BE2C (cell line): ENCODE data around the gene DNMT1.
"Not testable (repeated sequence)": the region's sequence is repeated elsewhere in the genome, so short reads cannot be mapped to it uniquely, and the experiment has no call there.

ENCODE experiments used
- DNase-seq: peaks from one replicate; pipeline ENCODE4 v3.0.0-alpha.2; 2020
- H3K27me3 ChIP-seq: fragments of 250-450 bp; sonication (Bioruptor Pico); 2 replicates; pipeline ENCODE4 v1.5.1; 2020; ENCODE audit warnings: mild to moderate bottlenecking
- H3K36me3 ChIP-seq: fragments of 250-450 bp; sonication (Bioruptor Pico); 2 replicates; pipeline ENCODE4 v1.5.1; 2020; ENCODE audit warnings: mild to moderate bottlenecking
- H3K4me1 ChIP-seq: fragments of 250-450 bp; sonication (Bioruptor Pico); 2 replicates; pipeline ENCODE4 v1.5.1; 2020
- H3K4me3 ChIP-seq: 2 replicates; pipeline ENCODE4 v1.5.1; 2011; ENCODE audit warnings: low read depth, low read length
- H3K9me3 ChIP-seq: fragments of 250-450 bp; sonication (Bioruptor Pico); 2 replicates; pipeline ENCODE4 v1.5.1; 2020
- TF ChIP-seq, protein P1 (sequence below): IDR thresholded peaks from 2 replicates; pipeline ENCODE4 v1.5.1; 2012; ENCODE audit warnings: mild to moderate bottlenecking, low read depth, low read length

Gene DNMT1

GRCh38 chr19:10201176-10201575 is 6.4 kb upstream of the DNMT1 start:
- DNase-seq, result no peak
- Histone ChIP-seq H3K4me1 (no peaks in the 10 kb centered on the region), H3K36me3 (no peaks in the 10 kb centered on the region), H3K27me3 (no peaks in the 10 kb centered on the region), H3K4me3 (no peak overlapping the region), H3K9me3 (no peaks in the 10 kb centered on the region)
- TF ChIP-seq, protein P1, sequence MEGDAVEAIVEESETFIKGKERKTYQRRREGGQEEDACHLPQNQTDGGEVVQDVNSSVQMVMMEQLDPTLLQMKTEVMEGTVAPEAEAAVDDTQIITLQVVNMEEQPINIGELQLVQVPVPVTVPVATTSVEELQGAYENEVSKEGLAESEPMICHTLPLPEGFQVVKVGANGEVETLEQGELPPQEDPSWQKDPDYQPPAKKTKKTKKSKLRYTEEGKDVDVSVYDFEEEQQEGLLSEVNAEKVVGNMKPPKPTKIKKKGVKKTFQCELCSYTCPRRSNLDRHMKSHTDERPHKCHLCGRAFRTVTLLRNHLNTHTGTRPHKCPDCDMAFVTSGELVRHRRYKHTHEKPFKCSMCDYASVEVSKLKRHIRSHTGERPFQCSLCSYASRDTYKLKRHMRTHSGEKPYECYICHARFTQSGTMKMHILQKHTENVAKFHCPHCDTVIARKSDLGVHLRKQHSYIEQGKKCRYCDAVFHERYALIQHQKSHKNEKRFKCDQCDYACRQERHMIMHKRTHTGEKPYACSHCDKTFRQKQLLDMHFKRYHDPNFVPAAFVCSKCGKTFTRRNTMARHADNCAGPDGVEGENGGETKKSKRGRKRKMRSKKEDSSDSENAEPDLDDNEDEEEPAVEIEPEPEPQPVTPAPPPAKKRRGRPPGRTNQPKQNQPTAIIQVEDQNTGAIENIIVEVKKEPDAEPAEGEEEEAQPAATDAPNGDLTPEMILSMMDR, result no peak

GRCh38 chr19:10200101-10200500 is 5.3 kb upstream of the DNMT1 start:
- not testable (repeated sequence) for H3K27me3 ChIP-seq, H3K9me3 ChIP-seq, H3K4me1 ChIP-seq, DNase-seq, H3K36me3 ChIP-seq, H3K4me3 ChIP-seq

DNA sequence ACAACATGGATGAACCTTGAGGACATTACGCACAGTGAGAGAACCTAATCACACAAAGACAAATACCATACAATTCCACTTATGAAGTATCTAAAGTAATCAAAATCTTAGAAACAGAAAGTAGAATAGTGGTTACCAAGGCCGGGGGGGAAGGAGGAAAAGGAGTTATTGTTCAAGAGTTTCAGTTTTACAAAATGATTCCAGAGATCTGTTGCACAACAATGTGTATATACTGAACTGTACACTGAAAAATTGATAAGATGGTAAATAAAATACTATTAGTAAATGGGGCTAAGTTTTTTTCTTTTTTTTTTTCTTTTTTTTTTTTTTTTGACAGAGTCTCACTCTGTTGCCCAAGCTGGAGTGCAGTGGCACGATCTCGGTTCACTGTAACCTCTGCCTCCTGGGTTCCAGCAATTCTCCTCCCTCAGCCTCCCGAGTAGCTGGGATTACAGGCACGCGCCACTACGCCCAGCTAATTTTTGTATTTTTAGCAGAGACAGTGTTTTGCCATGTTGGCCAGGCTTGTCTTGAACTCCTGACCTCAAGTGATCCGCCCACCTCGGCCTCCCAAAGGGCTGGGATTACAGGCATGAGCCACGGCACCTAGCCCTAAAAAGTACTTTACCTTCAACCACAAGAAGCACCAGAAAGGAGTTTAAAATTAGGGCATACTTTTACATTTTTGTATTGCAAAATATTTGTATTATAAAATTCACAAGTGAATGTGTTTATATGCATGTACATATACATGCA is 4.3 kb upstream of the DNMT1 start:
- DNase-seq, H3K27me3 ChIP-seq, H3K36me3 ChIP-seq, H3K4me1 ChIP-seq, H3K9me3 ChIP-seq, H3K4me3 ChIP-seq: not testable (repeated sequence)

DNA sequence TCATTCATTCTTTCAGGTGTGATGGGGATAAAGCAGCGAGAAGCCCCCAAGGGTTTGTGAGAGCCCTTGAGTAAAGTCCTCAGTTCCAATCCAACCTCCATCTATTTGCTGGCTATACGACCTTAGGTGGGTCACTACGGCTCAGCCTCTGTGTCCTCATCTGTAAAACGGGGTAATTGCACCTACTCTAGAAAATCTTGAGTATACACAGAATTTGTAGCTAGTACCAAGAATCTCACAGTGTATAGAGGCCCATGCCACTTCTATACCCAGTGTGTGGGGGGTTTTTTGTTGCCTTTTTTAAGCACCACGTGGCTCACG is 406 bp upstream of the DNMT1 start:
- Histone ChIP-seq H3K4me3 (peak overlapping the region; percentile 95), H3K4me1 (no peaks in the 10 kb centered on the region), H3K9me3 (no peaks in the 10 kb centered on the region), H3K36me3 (peaks cover 24% of the 10 kb centered on the region), H3K27me3 (no peaks in the 10 kb centered on the region)
- no peak for DNase-seq
- TF ChIP-seq, protein P1, result no peak

DNA sequence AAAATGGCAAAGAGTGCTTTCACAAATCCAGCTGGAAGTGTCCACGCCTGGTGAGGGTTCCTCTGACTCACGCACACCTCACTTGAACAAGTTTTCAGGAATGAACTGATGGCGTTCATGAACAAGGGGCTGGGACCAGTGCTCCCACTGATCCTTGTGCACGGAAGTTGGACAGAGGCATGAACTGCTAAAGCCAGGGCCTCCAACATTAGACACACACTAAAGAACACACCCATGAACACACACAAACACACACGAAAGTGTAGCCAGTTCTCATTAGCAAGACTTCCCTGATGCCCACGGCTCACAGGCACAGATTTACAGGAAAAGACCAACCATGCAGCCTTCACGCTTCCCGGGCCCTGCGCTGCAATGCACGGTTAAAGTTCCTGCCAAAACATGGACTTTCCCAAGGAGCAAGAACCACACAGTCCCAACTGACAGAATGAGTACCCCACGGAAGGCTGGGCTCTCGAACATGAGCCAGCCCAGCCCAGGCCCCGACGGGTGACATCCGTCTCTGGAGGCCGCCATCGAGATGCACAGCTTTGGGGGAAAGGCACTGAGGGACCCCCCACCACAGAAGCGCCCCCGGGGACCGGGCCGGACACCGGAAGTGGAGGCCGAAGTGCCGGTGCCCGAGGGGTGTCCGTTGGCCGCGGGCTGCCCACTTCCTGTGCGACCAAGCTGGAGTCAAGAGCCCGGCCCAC is 808 bp downstream of the DNMT1 start:
- TF ChIP-seq, protein P1, result no peak
- peak; percentile 39 for DNase-seq
- no peaks in the 10 kb centered on the region for H3K4me1 ChIP-seq
- H3K27me3 ChIP-seq, result no peaks in the 10 kb centered on the region
- peak overlapping the region; percentile 95 for H3K4me3 ChIP-seq
- peaks cover 31% of the 10 kb centered on the region for H3K36me3 ChIP-seq
- H3K9me3 ChIP-seq, result no peaks in the 10 kb centered on the region

- peak overlapping the region; percentile 95 for H3K4me3 ChIP-seq
- no peak for DNase-seq
- no peaks in the 10 kb centered on the region for H3K9me3 ChIP-seq
- no peaks in the 10 kb centered on the region for H3K27me3 ChIP-seq
- H3K36me3 ChIP-seq, result peaks cover 36% of the 10 kb centered on the region
- TF ChIP-seq, protein P1, result no peak
- no peaks in the 10 kb centered on the region for H3K4me1 ChIP-seq
Observed at GRCh38 chr19:10192922-10193321, 1.8 kb downstream of the DNMT1 start.

GRCh38 chr19:10191347-10191746 is 3.4 kb downstream of the DNMT1 start:
- DNase-seq, result no peak
- Histone ChIP-seq H3K36me3 (peaks cover 46% of the 10 kb centered on the region), H3K4me1 (no peaks in the 10 kb centered on the region), H3K4me3 (no peak overlapping the region), H3K27me3 (no peaks in the 10 kb centered on the region), H3K9me3 (no peaks in the 10 kb centered on the region)
- TF ChIP-seq, protein P1, result no peak
